Tibial nerve (tissue), 4 donors: ENCODE measurements around the gene ZNF609. TPM values are rescaled to one million over a fixed set of nuclear protein-coding genes. Genes with fewer than 3 reads are reported as not detected.

Experiments used
- DNase-seq, 2 donors: peaks; one replicate each; pipeline ENCODE4 v3.0.0-alpha.2; 2019; ENCODE audit warnings: low spot score in 2 of 2
- H3K27ac ChIP-seq, 4 donors: fragments of 200-600 bp; sonication (generic) in 3 of 4; one replicate each; pipeline ENCODE4 v1.5.1; 2017 to 2019; ENCODE audit warnings: mild to moderate bottlenecking in 1 of 4
- H3K27me3 ChIP-seq, 2 donors: fragments of 200-600 bp; sonication (generic) in 1 of 2; one replicate each; pipeline versions ENCODE4 v1.5.1 to v1.6.0; 2017 to 2019
- H3K36me3 ChIP-seq, 3 donors: fragments of 200-600 bp; sonication (generic); one replicate each; pipeline ENCODE4 v1.5.1; 2018 to 2019
- H3K4me1 ChIP-seq, 4 donors: fragments of 200-600 bp; sonication (generic) in 3 of 4; one replicate each; pipeline ENCODE4 v1.5.1; 2017 to 2019
- H3K4me3 ChIP-seq, 4 donors: fragments of 200-600 bp; sonication (generic) in 3 of 4; one replicate each; pipeline ENCODE4 v1.5.1; 2017 to 2019; ENCODE audit warnings: mild to moderate bottlenecking in 1 of 4, moderate library complexity in 1 of 4
- H3K9me3 ChIP-seq, 4 donors: fragments of 200-600 bp; sonication (generic) in 3 of 4; one replicate each; pipeline ENCODE4 v1.5.1; 2017 to 2019
- CTCF ChIP-seq, 5 experiments: fragments of 200-600 bp in 3 of 5; fragments of 450-650 bp in 2 of 5; sonication (generic) in 3 of 5; IDR thresholded peaks; one replicate each; pipeline ENCODE4 v1.5.1; 2016 to 2019; ENCODE audit warnings: antibody characterized with exemption in 5 of 5, mild to moderate bottlenecking in 3 of 5, moderate library complexity in 2 of 5
- EP300 ChIP-seq, 2 donors: sonication (generic); formaldehyde crosslinking; IDR thresholded peaks; one replicate each; pipeline ENCODE4 v1.6.1; 2017; ENCODE audit warnings: antibody characterized with exemption in 2 of 2, mild to moderate bottlenecking in 1 of 2
- POLR2A ChIP-seq, 2 donors: fragments of 450-650 bp; IDR thresholded peaks; one replicate each; pipeline ENCODE4 v1.6.1; 2017; ENCODE audit warnings: antibody characterized with exemption in 2 of 2, mild to moderate bottlenecking in 2 of 2, moderate library complexity in 2 of 2
- WGBS, 2 donors: methylation state at CpG; one replicate each; pipeline ENCODE4 v1.1.5; 2018; 5-methylcytosine and 5-hydroxymethylcytosine counted together
- total RNA-seq, 4 donors: library from RNA; depleted of rRNA; stranded (reverse); fragments of >200 nt; gene quantifications; one replicate each; pipeline ENCODE4 v1.1.0, GENCODE V29; 2016

The ZNF609 gene
- total RNA-seq, 4 donors from 2014 or later: 22.9 to 38.7 (median 27.1) TPM

GRCh38 chr15:64519897-64520296 lies 59.5 kb downstream of the ZNF609 start:
- no peak overlapping the region for H3K4me3 ChIP-seq
- H3K27me3 ChIP-seq: no peaks in the 10 kb centered on the region
- TF ChIP-seq EP300 (IDR thresholded peaks at IDR 0.05) (no peak), CTCF (IDR thresholded peaks at IDR 0.05) (no peak), POLR2A (IDR thresholded peaks at IDR 0.05) (no peak)
- no peak for DNase-seq
- H3K27ac ChIP-seq: no peak overlapping the region
- no peaks in the 10 kb centered on the region for H3K9me3 ChIP-seq
- peaks cover 0 to 9% (median 0%) of the 10 kb centered on the region in 3 donors for H3K36me3 ChIP-seq
- peaks cover 0 to 44% (median 24%) of the 10 kb centered on the region in 4 donors for H3K4me1 ChIP-seq

DNA sequence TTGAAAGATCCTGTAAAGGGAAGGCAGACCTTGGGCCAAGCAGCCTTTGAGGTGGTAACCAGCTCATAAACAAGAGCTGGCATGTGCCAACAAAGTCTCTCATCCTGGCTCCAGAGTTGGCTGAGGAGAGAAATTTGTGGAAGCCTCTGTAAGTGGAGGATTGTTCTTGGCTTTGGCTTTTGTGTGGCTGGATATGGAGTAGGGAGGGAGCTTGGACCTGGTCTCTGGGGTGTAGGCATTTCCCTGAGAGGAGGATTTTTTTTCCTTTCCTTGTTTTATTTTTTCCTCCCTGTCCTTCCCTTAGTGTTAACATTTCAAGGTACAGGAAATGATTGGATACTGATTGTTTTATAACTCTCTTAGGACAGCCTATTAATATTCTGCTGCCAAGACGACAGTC lies 60.8 kb downstream of the ZNF609 start:
- 31 to 48% methylated on average over 1 of the region's 1 CpG for WGBS, 2 donors
- Histone ChIP-seq H3K36me3 (peaks cover 0 to 2% (median 0%) of the 10 kb centered on the region in 3 donors), H3K9me3 (no peaks in the 10 kb centered on the region), H3K4me1 (peaks cover 0 to 41% (median 22%) of the 10 kb centered on the region in 4 donors), H3K27ac (peak overlapping the region in 3 of 4 donors; percentile 35 to 85 (median 68)), H3K27me3 (no peaks in the 10 kb centered on the region), H3K4me3 (no peak overlapping the region)
- no peak for DNase-seq
- TF ChIP-seq EP300 (IDR thresholded peaks at IDR 0.05): no peak
- TF ChIP-seq CTCF (IDR thresholded peaks at IDR 0.05): no peak
- TF ChIP-seq POLR2A (IDR thresholded peaks at IDR 0.05): no peak

DNA sequence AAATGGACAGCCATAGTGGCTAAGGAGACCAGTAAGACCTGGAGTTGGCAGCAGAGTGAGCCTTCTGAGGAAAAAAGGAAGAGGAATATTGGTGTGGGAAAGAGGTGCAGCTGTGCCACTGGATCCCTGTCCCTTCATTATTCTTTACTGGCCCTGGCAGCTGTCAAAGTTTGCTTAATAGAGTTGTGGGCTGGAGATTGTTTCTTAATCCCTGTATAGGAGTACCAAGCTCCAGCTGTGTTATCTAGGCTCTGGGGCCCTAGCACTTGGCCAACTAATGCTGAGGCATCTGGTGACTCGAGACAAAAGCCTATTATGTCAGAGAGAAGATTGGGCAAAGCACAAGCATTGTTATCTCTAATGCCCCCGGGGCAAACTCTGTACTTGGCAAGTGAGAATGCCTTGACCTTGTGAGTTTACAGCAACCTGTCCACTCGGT lies 61.4 kb downstream of the ZNF609 start:
- Histone ChIP-seq H3K4me3 (no peak overlapping the region), H3K9me3 (no peaks in the 10 kb centered on the region), H3K4me1 (peaks cover 0 to 43% (median 22%) of the 10 kb centered on the region in 4 donors), H3K27ac (peak overlapping the region; percentile 8 to 85 (median 52)), H3K36me3 (no peaks in the 10 kb centered on the region), H3K27me3 (no peaks in the 10 kb centered on the region)
- no peak for TF ChIP-seq EP300 (IDR thresholded peaks at IDR 0.05)
- TF ChIP-seq POLR2A (IDR thresholded peaks at IDR 0.05): no peak
- no peak for TF ChIP-seq CTCF (IDR thresholded peaks at IDR 0.05)
- WGBS, 2 donors: 14 to 19% methylated on average over 3 of the region's 3 CpGs
- no peak for DNase-seq

DNA sequence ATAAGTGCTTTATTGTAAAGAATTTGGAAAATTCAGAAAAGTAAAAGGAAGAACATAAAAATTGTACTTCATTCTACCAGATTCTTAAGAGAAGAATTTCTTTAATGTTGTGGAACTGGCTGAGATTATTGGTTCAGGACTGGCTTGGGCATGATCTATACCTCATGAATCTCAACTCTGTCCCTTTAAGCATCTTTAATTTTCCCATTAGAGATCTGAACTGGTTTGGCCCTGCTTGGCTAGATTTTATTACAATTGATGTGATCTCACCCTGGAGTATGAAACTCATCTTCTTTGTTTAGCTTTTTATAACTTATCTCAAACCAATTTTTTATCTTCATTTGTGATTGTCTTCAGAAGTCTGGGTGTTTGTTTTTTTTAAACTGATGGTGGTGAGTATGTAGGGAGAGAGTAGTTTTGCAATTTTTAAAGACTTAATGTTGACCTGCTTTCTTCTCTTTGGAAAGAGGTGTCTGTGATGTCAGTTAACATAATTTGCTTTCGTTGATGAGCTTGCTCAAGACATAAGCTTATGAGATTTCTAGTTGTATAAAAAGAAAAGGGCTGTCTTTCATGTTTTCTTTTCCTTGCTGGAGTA lies 61.9 kb downstream of the ZNF609 start:
- 33% methylated on average over 1 of the region's 1 CpG for WGBS, 2 donors
- Histone ChIP-seq H3K4me3 (no peak overlapping the region), H3K36me3 (no peaks in the 10 kb centered on the region), H3K27ac (peak overlapping the region in 2 of 4 donors; percentile 68 to 85), H3K27me3 (no peaks in the 10 kb centered on the region), H3K9me3 (no peaks in the 10 kb centered on the region), H3K4me1 (peaks cover 0 to 43% (median 22%) of the 10 kb centered on the region in 4 donors)
- no peak for TF ChIP-seq POLR2A (IDR thresholded peaks at IDR 0.05)
- TF ChIP-seq CTCF (IDR thresholded peaks at IDR 0.05): no peak
- no peak for TF ChIP-seq EP300 (IDR thresholded peaks at IDR 0.05)
- no peak for DNase-seq

GRCh38 chr15:64523240-64523639 lies 62.9 kb downstream of the ZNF609 start:
- Histone ChIP-seq H3K9me3 (no peaks in the 10 kb centered on the region), H3K4me1 (peaks cover 0 to 43% (median 22%) of the 10 kb centered on the region in 4 donors), H3K36me3 (no peaks in the 10 kb centered on the region), H3K4me3 (no peak overlapping the region), H3K27me3 (no peaks in the 10 kb centered on the region), H3K27ac (no peak overlapping the region)
- DNase-seq: no peak
- TF ChIP-seq EP300 (IDR thresholded peaks at IDR 0.05): no peak
- TF ChIP-seq POLR2A (IDR thresholded peaks at IDR 0.05): no peak
- TF ChIP-seq CTCF (IDR thresholded peaks at IDR 0.05): no peak
- 97 to 98% methylated on average over 5 of the region's 5 CpGs for WGBS, 2 donors
